HEK293 (cell line): ENCODE measurements around the gene CHMP4A.

ENCODE experiments used
- CTCF ChIA-PET: fragments of 350-600 bp; formaldehyde crosslinking; extraction: SDS; loops from one replicate; lab custom pipeline; 2021; ENCODE audit warnings: antibody characterized with exemption; lab: Yijun Ruan, JAX
- POLR2A ChIA-PET: fragments of 300-600 bp; formaldehyde crosslinking; extraction: SDS; loops from one replicate; lab custom pipeline; 2020; ENCODE audit warnings: antibody characterized with exemption, inconsistent platforms; lab: Yijun Ruan, JAX
- H3K27ac ChIP-seq: fragments of 200-500 bp; sonication (Bioruptor generic); 2 replicates; pipeline ENCODE4 v1.5.1; 2014; ENCODE audit warnings: low read depth, low read length, control low read depth, inconsistent platforms; ENCODE audit errors: extremely low read depth
- H3K36me3 ChIP-seq, 2 experiments: fragments of 200-500 bp in 1 of 2; sonication (Bioruptor generic) in 1 of 2; 1 replicate in 1 of 2; 2 replicates in 1 of 2; pipeline ENCODE4 v1.5.1; 2014 to 2017; ENCODE audit warnings: inconsistent platforms in 2 of 2, low read length in 2 of 2; ENCODE audit not compliant: control insufficient read depth in 2 of 2, insufficient read depth in 1 of 2
- H3K4me1 ChIP-seq: fragments of 200-500 bp; sonication (Bioruptor generic); 2 replicates; pipeline ENCODE4 v1.5.1; 2014; ENCODE audit warnings: mild to moderate bottlenecking, low read length, inconsistent platforms; ENCODE audit not compliant: control insufficient read depth, insufficient read depth
- H3K4me3 ChIP-seq: 2 replicates; pipeline ENCODE4 v1.5.1; 2011; ENCODE audit warnings: low read depth, mild to moderate bottlenecking, control low read depth, low read length, moderate library complexity
- H3K9me3 ChIP-seq: fragments of 200-500 bp; sonication (Bioruptor generic); 2 replicates; pipeline ENCODE4 v1.5.1; 2014; ENCODE audit warnings: low read depth, low read length, inconsistent platforms; ENCODE audit not compliant: control insufficient read depth, insufficient read depth
- BCL11B ChIP-seq: fragments of 450-650 bp; formaldehyde crosslinking; IDR thresholded peaks from 2 replicates; pipeline ENCODE4 v1.5.1; 2016; ENCODE audit warnings: low read depth, missing biosample characterization, missing genetic modification characterization
- BCL6B ChIP-seq: fragments of 450-650 bp; formaldehyde crosslinking; IDR thresholded peaks from 2 replicates; pipeline ENCODE4 v1.5.1; 2017; ENCODE audit warnings: missing biosample characterization, missing genetic modification characterization
- CTCF ChIP-seq: fragments of 450-650 bp; formaldehyde crosslinking; IDR thresholded peaks from 2 replicates; pipeline ENCODE4 v1.5.1; 2016; ENCODE audit warnings: missing biosample characterization, missing genetic modification characterization
- GLI2 ChIP-seq: fragments of 450-650 bp; formaldehyde crosslinking; IDR thresholded peaks from 2 replicates; pipeline ENCODE4; 2017; ENCODE audit warnings: missing biosample characterization, missing genetic modification characterization, low read depth, borderline replicate concordance
- KLF1 ChIP-seq: fragments of 450-650 bp; formaldehyde crosslinking; IDR thresholded peaks from 2 replicates; pipeline ENCODE4 v1.5.1; 2016; ENCODE audit warnings: missing biosample characterization, missing genetic modification characterization
- KLF7 ChIP-seq: fragments of 450-650 bp; formaldehyde crosslinking; IDR thresholded peaks from 2 replicates; pipeline ENCODE4 v1.5.1; 2016; ENCODE audit warnings: missing biosample characterization, missing genetic modification characterization, borderline replicate concordance
- MZF1 ChIP-seq: fragments of 450-650 bp; formaldehyde crosslinking; IDR thresholded peaks from 2 replicates; pipeline ENCODE4 v1.5.1; 2017; ENCODE audit warnings: missing biosample characterization, missing genetic modification characterization, borderline replicate concordance
- REPIN1 ChIP-seq: fragments of 450-650 bp; formaldehyde crosslinking; IDR thresholded peaks from 2 replicates; pipeline ENCODE4 v1.5.1; 2017; ENCODE audit warnings: missing biosample characterization, missing genetic modification characterization, low read depth
- YY1 ChIP-seq: fragments of 450-650 bp; formaldehyde crosslinking; IDR thresholded peaks from 2 replicates; pipeline ENCODE4 v1.5.1; 2018; ENCODE audit warnings: missing biosample characterization, missing genetic modification characterization
- ZBTB17 ChIP-seq: fragments of 450-650 bp; formaldehyde crosslinking; IDR thresholded peaks from 2 replicates; pipeline ENCODE4 v1.5.1; 2016; ENCODE audit warnings: missing biosample characterization, missing genetic modification characterization
- ZBTB44 ChIP-seq: fragments of 450-650 bp; IDR thresholded peaks from 2 replicates; pipeline ENCODE4 v1.5.1; 2018; ENCODE audit warnings: missing biosample characterization, mild to moderate bottlenecking, missing genetic modification characterization
- ZFP69B ChIP-seq: fragments of 450-650 bp; formaldehyde crosslinking; IDR thresholded peaks from 2 replicates; pipeline ENCODE4 v1.5.1; 2016; ENCODE audit warnings: missing biosample characterization, missing genetic modification characterization
- ZNF174 ChIP-seq: fragments of 450-650 bp; formaldehyde crosslinking; IDR thresholded peaks from 2 replicates; pipeline ENCODE4 v1.5.0; 2017; ENCODE audit warnings: missing biosample characterization, mild to moderate bottlenecking, missing genetic modification characterization
- ZNF248 ChIP-seq: fragments of 450-650 bp; formaldehyde crosslinking; IDR thresholded peaks from 2 replicates; pipeline ENCODE4 v1.5.1; 2017; ENCODE audit warnings: missing biosample characterization, missing genetic modification characterization
- ZNF341 ChIP-seq: fragments of 450-650 bp; formaldehyde crosslinking; IDR thresholded peaks from 2 replicates; pipeline ENCODE4; 2016; ENCODE audit warnings: low read depth, missing biosample characterization, missing genetic modification characterization
- ZNF423 ChIP-seq: fragments of 450-650 bp; formaldehyde crosslinking; IDR thresholded peaks from 2 replicates; pipeline ENCODE4 v1.5.1; 2016; ENCODE audit warnings: missing biosample characterization, missing genetic modification characterization
- ZNF560 ChIP-seq: fragments of 450-650 bp; formaldehyde crosslinking; IDR thresholded peaks from 2 replicates; pipeline ENCODE4 v1.5.1; 2017; ENCODE audit warnings: missing biosample characterization, missing genetic modification characterization, borderline replicate concordance
- ZNF600 ChIP-seq: fragments of 450-650 bp; formaldehyde crosslinking; IDR thresholded peaks from 2 replicates; pipeline ENCODE4 v1.5.1; 2016; ENCODE audit warnings: missing biosample characterization, missing genetic modification characterization
- ZNF621 ChIP-seq: fragments of 450-650 bp; formaldehyde crosslinking; IDR thresholded peaks from 2 replicates; pipeline ENCODE4 v1.5.1; 2017; ENCODE audit warnings: missing biosample characterization, missing genetic modification characterization
- ZNF654 ChIP-seq: fragments of 450-650 bp; formaldehyde crosslinking; IDR thresholded peaks from 2 replicates; pipeline ENCODE4 v1.5.1; 2016; ENCODE audit warnings: low read depth, missing biosample characterization, missing genetic modification characterization
- ZNF677 ChIP-seq: fragments of 450-650 bp; IDR thresholded peaks from 2 replicates; pipeline ENCODE4 v1.5.0; 2018; ENCODE audit warnings: missing biosample characterization, mild to moderate bottlenecking, missing genetic modification characterization, moderate library complexity
- ZNF692 ChIP-seq: fragments of 450-650 bp; formaldehyde crosslinking; IDR thresholded peaks from 2 replicates; pipeline ENCODE4 v1.5.1; 2016; ENCODE audit warnings: missing biosample characterization, missing genetic modification characterization
- ZSCAN23 ChIP-seq: fragments of 450-650 bp; formaldehyde crosslinking; IDR thresholded peaks from 2 replicates; pipeline ENCODE4 v1.5.1; 2016; ENCODE audit warnings: missing biosample characterization, missing genetic modification characterization
- ZSCAN4 ChIP-seq: fragments of 450-650 bp; formaldehyde crosslinking; IDR thresholded peaks from 2 replicates; pipeline ENCODE4 v1.5.1; 2017; ENCODE audit warnings: missing biosample characterization, missing genetic modification characterization

Gene CHMP4A

GRCh38 chr14:24243336-24243836 is 30.1 kb upstream of the CHMP4A start:
- no peak for TF ChIP-seq ZNF621
- TF ChIP-seq ZSCAN4 (tag by site-specific recombination) = 0 out of 2 replicates have a peak, but pooled peaks have one; percentile 4
- TF ChIP-seq ZBTB17 = peak; percentile 86; the same call in 1 of the 2 replicates
- ChIA-PET CTCF (interaction anchor here (0.6 to 7.2 kb wide), 30 partner anchors 9 to 400 kb away, joined by 3 to 133 read pairs (median 6); partner anchors contain the start of genes CBLN3, CIDEB, DHRS1 and KHNYN), POLR2A (interaction anchor here (0.6 to 3.4 kb wide), 21 partner anchors 9 to 1077 kb away, joined by 3 to 62 read pairs (median 9); partner anchors contain the start of genes CARMIL3, CIDEB, DHRS1 and EMC9)
- Histone ChIP-seq H3K9me3 (no peaks in the 10 kb centered on the region), H3K27ac (peak overlapping the region; percentile 75), H3K36me3 (peaks cover 13 to 30% of the 10 kb centered on the region in 2 experiments; a peak in 2 of 3 replicates), H3K4me1 (no peaks in the 10 kb centered on the region), H3K4me3 (peak overlapping the region; percentile 78)

GRCh38 chr14:24241829-24242443 is 28.6 kb upstream of the CHMP4A start:
- POLR2A ChIA-PET = interaction anchor here (0.5 to 3.4 kb wide), 34 partner anchors 9 to 200 kb away, joined by 3 to 62 read pairs (median 8); partner anchors contain the start of genes CARMIL3, CHMP4A, CIDEB and DCAF11
- Histone ChIP-seq H3K9me3 (no peaks in the 10 kb centered on the region), H3K36me3 (peaks cover 13 to 44% of the 10 kb centered on the region in 2 experiments; a peak in 2 of 3 replicates), H3K4me3 (peak overlapping the region; percentile 78), H3K4me1 (no peaks in the 10 kb centered on the region), H3K27ac (peak overlapping the region; percentile 75)
- CTCF ChIA-PET = interaction anchor here (0.6 to 7.2 kb wide), 33 partner anchors 8 to 194 kb away, joined by 3 to 133 read pairs (median 6); partner anchors contain the start of genes CBLN3, CIDEB, DCAF11 and DHRS1
- TF ChIP-seq MZF1 (no peak), ZNF560 (tag by site-specific recombination) (no peak), ZNF174 (tag by site-specific recombination) (no peak), ZNF341 (tag by site-specific recombination) (0 out of 2 replicates have a peak, but pooled peaks have one; percentile 8), REPIN1 (tag by site-specific recombination) (no peak), CTCF (tag by site-specific recombination) (peak; percentile 84), ZNF248 (tag by site-specific recombination) (no peak), ZNF600 (tag by site-specific recombination) (no peak), ZSCAN23 (no peak), KLF1 (peak; percentile 76; the same call in 1 of the 2 replicates), ZFP69B (tag by site-specific recombination) (peak; percentile 69; the same call in 1 of the 2 replicates), BCL6B (tag by site-specific recombination) (no peak), BCL11B (tag by site-specific recombination) (no peak), ZNF677 (tag by site-specific recombination) (no peak), YY1 (tag by site-specific recombination) (no peak), KLF7 (peak; percentile 12; the same call in 1 of the 2 replicates), ZNF423 (tag by site-specific recombination) (no peak), ZBTB44 (tag by site-specific recombination) (no peak), ZSCAN4 (tag by site-specific recombination) (peak; percentile 44; the same call in 1 of the 2 replicates), ZNF654 (tag by site-specific recombination) (no peak), ZNF692 (tag by site-specific recombination) (peak; percentile 90), GLI2 (tag by site-specific recombination) (no peak)
